Lower leg skin (tissue), 3 donors: ENCODE measurements around the gene ANKRD6.

ENCODE experiments used
- POLR2A ChIP-seq, 2 donors: fragments of 450-650 bp; IDR thresholded peaks; one replicate each; pipeline ENCODE4 v1.6.1; 2016 to 2017; ENCODE audit warnings: antibody characterized with exemption in 2 of 2, mild to moderate bottlenecking in 1 of 2, moderate library complexity in 1 of 2
- TF ChIP-seq, protein P1 (sequence below), 3 donors: fragments of 450-650 bp; IDR thresholded peaks; one replicate each; pipeline ENCODE4 v1.5.1; 2016; ENCODE audit warnings: antibody characterized with exemption in 3 of 3, mild to moderate bottlenecking in 3 of 3, moderate library complexity in 2 of 3

DNA sequence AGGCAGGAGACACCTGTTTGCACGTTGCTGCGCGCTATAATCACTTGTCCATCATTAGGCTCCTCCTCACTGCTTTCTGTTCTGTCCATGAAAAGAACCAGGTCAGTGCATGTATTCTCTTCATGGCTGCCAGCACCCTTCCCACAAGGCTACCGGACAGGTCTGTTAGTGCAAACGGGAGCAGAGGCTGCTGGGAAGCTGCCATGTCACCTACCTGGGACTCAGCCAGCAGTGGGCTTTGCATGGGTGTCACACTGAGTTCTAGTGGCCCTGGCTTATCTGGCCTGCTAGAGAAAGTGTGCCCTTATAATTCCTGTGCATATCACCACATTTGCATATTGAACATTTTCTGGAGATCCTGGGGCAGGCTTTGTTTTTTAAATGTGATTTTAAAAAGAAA, 180.8 kb downstream of the ANKRD6 start:
- TF ChIP-seq, protein P1, sequence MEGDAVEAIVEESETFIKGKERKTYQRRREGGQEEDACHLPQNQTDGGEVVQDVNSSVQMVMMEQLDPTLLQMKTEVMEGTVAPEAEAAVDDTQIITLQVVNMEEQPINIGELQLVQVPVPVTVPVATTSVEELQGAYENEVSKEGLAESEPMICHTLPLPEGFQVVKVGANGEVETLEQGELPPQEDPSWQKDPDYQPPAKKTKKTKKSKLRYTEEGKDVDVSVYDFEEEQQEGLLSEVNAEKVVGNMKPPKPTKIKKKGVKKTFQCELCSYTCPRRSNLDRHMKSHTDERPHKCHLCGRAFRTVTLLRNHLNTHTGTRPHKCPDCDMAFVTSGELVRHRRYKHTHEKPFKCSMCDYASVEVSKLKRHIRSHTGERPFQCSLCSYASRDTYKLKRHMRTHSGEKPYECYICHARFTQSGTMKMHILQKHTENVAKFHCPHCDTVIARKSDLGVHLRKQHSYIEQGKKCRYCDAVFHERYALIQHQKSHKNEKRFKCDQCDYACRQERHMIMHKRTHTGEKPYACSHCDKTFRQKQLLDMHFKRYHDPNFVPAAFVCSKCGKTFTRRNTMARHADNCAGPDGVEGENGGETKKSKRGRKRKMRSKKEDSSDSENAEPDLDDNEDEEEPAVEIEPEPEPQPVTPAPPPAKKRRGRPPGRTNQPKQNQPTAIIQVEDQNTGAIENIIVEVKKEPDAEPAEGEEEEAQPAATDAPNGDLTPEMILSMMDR (IDR thresholded peaks at IDR 0.05), result no peak
- TF ChIP-seq POLR2A (IDR thresholded peaks at IDR 0.05), result no peak
